Measurements from ENCODE around the gene CWC25. TPM values are rescaled to one million over a fixed set of nuclear protein-coding genes. Genes with fewer than 3 reads are reported as not detected.

The CWC25 gene
- total RNA-seq, 6 donors from 2014 or later: 21.3 to 118 (median 29.5) TPM

DNA sequence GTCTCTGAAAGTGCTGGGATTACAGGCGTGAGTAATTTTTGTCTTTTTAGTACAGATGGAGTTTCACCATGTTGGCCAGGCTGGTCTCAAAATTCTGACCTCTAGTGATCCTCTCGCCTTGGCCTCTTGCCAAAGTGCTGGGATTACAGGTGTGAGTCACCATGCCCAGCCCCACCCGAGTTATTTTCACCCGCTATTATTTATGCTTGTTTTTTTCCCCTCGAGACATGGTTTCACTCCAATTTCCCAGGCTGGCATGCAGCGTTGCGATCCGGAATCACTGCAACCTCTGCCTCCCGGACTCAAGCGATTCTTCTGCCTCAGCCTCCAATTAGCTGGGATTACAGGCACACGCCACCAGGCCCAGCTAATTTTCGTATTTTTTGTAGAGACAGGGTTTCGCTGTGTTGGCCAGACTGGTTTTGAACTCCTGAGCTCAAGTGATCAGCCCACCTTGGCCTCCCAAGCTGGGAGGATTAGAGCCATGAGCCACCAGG, 19.2 kb upstream of the CWC25 start:
- H3K27ac ChIP-seq: no peak overlapping the region
- ATAC-seq (ENCODE audit: low FRiP score in 2 of 2) (no peak), DNase-seq (no peak)

DNA sequence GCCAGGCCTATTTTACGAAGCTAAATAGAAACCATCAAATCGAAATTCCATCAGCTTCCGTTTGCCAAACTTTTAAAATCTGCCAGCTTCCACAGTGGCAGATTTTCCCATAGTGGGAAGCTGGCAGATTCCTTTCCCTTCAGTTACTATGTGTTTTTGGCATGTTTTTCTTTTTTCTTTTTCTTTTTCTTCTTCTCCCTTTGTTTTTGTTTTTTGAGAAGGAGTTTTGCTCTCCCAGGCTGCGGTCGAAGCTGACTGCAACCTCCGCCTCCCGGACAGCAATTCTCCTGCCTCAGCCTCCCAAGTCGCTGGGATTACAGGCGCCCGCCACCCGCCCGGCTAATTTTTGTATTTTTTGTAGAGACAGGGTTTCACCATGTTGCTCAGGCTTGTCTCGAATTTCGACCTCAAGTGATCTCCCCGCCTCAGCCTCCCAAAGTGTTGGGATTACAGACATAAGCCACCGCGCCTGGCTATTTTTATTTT, 684 bp upstream of the CWC25 start:
- 95% methylated on average over 17 of the region's 17 CpGs for WGBS, 2 donors
- ATAC-seq (ENCODE audit: low FRiP score in 2 of 2) (no peak), DNase-seq (no peak)
- TF ChIP-seq, protein P1, sequence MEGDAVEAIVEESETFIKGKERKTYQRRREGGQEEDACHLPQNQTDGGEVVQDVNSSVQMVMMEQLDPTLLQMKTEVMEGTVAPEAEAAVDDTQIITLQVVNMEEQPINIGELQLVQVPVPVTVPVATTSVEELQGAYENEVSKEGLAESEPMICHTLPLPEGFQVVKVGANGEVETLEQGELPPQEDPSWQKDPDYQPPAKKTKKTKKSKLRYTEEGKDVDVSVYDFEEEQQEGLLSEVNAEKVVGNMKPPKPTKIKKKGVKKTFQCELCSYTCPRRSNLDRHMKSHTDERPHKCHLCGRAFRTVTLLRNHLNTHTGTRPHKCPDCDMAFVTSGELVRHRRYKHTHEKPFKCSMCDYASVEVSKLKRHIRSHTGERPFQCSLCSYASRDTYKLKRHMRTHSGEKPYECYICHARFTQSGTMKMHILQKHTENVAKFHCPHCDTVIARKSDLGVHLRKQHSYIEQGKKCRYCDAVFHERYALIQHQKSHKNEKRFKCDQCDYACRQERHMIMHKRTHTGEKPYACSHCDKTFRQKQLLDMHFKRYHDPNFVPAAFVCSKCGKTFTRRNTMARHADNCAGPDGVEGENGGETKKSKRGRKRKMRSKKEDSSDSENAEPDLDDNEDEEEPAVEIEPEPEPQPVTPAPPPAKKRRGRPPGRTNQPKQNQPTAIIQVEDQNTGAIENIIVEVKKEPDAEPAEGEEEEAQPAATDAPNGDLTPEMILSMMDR (IDR thresholded peaks at IDR 0.05): no peak
- TF ChIP-seq POLR2AphosphoS5 (IDR thresholded peaks at IDR 0.05): no peak
- Histone ChIP-seq H3K27me3 (no peaks in the 10 kb centered on the region), H3K9me3 (no peaks in the 10 kb centered on the region), H3K36me3 (peaks cover 2 to 8% (median 6%) of the 10 kb centered on the region in 4 donors), H3K27ac (peak overlapping the region; percentile 95 to 100 (median 98)), H3K4me1 (peaks cover 17 to 39% (median 23%) of the 10 kb centered on the region in 4 donors), H3K4me3 (peak overlapping the region in 3 of 4 donors; percentile 67 to 85 (median 78))

More for the DNA sequence above, 19.2 kb upstream of the CWC25 start:
- Histone ChIP-seq H3K27me3 (no peaks in the 10 kb centered on the region), H3K9me3 (no peaks in the 10 kb centered on the region), H3K4me1 (no peaks in the 10 kb centered on the region), H3K4me3 (no peak overlapping the region), H3K36me3 (peaks cover 5 to 31% (median 25%) of the 10 kb centered on the region in 4 donors)
- TF ChIP-seq POLR2A (IDR thresholded peaks at IDR 0.05) (no peak), EP300 (IDR thresholded peaks at IDR 0.05) (no peak), POLR2AphosphoS5 (IDR thresholded peaks at IDR 0.05) (no peak)
- TF ChIP-seq, protein P1 (IDR thresholded peaks at IDR 0.05): no peak
- WGBS, 2 donors: 77 to 88% methylated on average over 12 to 13 of the region's 13 CpGs

DNA sequence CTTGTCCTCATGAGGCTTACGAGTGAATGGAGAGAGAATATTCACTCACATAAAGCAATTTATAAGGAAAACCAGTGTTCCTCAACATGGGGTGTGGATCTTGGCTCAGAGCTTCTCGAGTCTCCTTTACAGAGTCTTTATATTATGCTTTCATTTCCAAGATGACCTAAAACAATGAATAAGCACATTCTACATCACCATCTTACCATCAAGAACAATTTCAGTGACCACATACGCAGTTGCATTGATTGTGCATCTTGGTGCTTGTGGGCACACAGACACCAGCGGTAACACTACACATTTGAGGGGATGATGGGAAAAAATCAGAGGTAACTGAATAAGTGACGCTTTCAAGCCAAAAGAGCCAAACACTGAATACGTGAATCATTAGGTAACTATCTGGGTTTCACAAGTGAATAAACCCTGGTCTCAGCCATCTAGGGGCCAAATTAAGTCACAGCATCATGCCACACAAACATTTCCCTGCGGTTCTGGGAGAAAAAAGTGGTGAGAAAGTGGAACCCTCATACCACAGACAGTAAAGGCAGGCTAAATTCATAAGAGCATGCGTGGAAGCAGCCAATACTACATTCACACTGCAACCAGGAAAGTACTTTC, 9.4 kb downstream of the CWC25 start:
- WGBS, 2 donors: 78 to 79% methylated on average over 8 of the region's 8 CpGs
- Histone ChIP-seq H3K27ac (no peak overlapping the region), H3K36me3 (peaks cover 25 to 95% (median 64%) of the 10 kb centered on the region in 4 donors), H3K4me1 (peaks cover 0 to 3% (median 0%) of the 10 kb centered on the region in 4 donors), H3K9me3 (no peaks in the 10 kb centered on the region), H3K4me3 (no peak overlapping the region), H3K27me3 (no peaks in the 10 kb centered on the region)
- DNase-seq (no peak), ATAC-seq (ENCODE audit: low FRiP score in 2 of 2) (no peak)
- TF ChIP-seq, protein P1 (IDR thresholded peaks at IDR 0.05): no peak
- TF ChIP-seq POLR2AphosphoS5 (IDR thresholded peaks at IDR 0.05): no peak

DNA sequence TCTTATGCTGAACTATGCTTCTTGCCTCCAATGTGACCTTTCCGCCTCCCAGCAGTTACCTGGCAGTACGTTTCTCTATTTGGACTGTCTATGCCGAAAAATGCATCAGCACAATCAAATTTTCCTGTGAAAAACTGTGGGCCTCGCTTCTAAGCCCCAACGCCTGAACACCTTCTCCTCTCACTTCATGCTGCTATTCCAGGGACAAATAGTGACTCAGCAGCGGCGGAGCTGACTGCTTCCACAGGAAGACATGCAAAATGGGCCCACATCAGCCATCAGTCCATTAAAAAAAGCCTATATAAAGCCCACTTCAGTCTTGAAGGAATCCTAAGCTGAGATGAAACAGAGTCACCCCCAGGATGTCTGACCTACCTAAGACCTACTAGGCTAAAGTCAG, 15.3 kb downstream of the CWC25 start:
- peaks cover 46 to 99% (median 86%) of the 10 kb centered on the region in 4 donors for H3K36me3 ChIP-seq
- H3K4me3 ChIP-seq: no peak overlapping the region
- H3K9me3 ChIP-seq: no peaks in the 10 kb centered on the region
- H3K4me1 ChIP-seq: peaks cover 0 to 3% (median 0%) of the 10 kb centered on the region in 4 donors
- ATAC-seq (ENCODE audit: low FRiP score in 2 of 2): no peak
- H3K27ac ChIP-seq: no peak overlapping the region
- no peaks in the 10 kb centered on the region for H3K27me3 ChIP-seq
- WGBS, 2 donors: 87 to 98% methylated on average over 7 of the region's 7 CpGs
- DNase-seq: no peak
- TF ChIP-seq POLR2A (IDR thresholded peaks at IDR 0.05): no peak
- no peak for TF ChIP-seq EP300 (IDR thresholded peaks at IDR 0.05)
- TF ChIP-seq, protein P1 (IDR thresholded peaks at IDR 0.05): no peak
- no peak for TF ChIP-seq POLR2AphosphoS5 (IDR thresholded peaks at IDR 0.05)
